Neural cell (in vitro differentiated cells): Measurements from ENCODE around the gene KDF1. TPM values are rescaled to one million over a fixed set of nuclear protein-coding genes. Genes with fewer than 3 reads are reported as not detected.

ENCODE experiments used
- H2AFZ ChIP-seq: fragments of 200-600, 300-800 bp; sonication (generic), shearing (Covaris generic); 2 replicates; pipeline ENCODE4 v1.6.0; 2014; ENCODE audit warnings: low read depth, mild to moderate bottlenecking, antibody characterized with exemption, low read length, moderate library complexity
- H3F3A ChIP-seq: fragments of 200-600 bp; shearing (Covaris generic); 2 replicates; pipeline ENCODE4 v1.6.1; 2016; ENCODE audit warnings: mild to moderate bottlenecking, moderate library complexity, mixed read lengths, antibody characterized with exemption, low read length; ENCODE audit not compliant: insufficient read depth, poor library complexity, severe bottlenecking
- H3K27ac ChIP-seq: fragments of 200-600, 300-800 bp; sonication (generic), shearing (Covaris generic); 2 replicates; pipeline ENCODE4 v1.5.1; 2014; ENCODE audit warnings: mild to moderate bottlenecking, low read length, moderate library complexity
- H3K27me3 ChIP-seq: fragments of 300-800, 200-600 bp; sonication (generic), shearing (Covaris generic); 2 replicates; pipeline ENCODE4 v1.6.0; 2014; ENCODE audit warnings: mild to moderate bottlenecking, low read depth, low read length, moderate library complexity; ENCODE audit not compliant: insufficient read depth
- H3K36me3 ChIP-seq: fragments of 300-800, 200-600 bp; sonication (generic), shearing (Covaris generic); 2 replicates; pipeline ENCODE4 v1.5.1; 2014; ENCODE audit warnings: mild to moderate bottlenecking, antibody characterized with exemption, low read length, moderate library complexity; ENCODE audit not compliant: insufficient read depth
- H3K4me2 ChIP-seq: fragments of 300-800, 200-600 bp; sonication (generic), shearing (Covaris generic); 2 replicates; pipeline ENCODE4 v1.6.0; 2014; ENCODE audit warnings: mild to moderate bottlenecking, low read length
- H3K4me3 ChIP-seq: fragments of 300-800, 200-600 bp; sonication (generic), shearing (Covaris generic); 2 replicates; pipeline ENCODE4 v1.5.1; 2014; ENCODE audit warnings: mild to moderate bottlenecking, low read length, moderate library complexity
- H3K79me2 ChIP-seq: fragments of 200-600 bp; shearing (Covaris generic); replicated peaks from 2 replicates; pipeline ENCODE4 v1.6.0; 2014; ENCODE audit warnings: mild to moderate bottlenecking, low read length, moderate library complexity; ENCODE audit not compliant: insufficient read depth
- H3K9ac ChIP-seq: fragments of 300-800, 200-600 bp; sonication (generic), shearing (Covaris generic); 2 replicates; pipeline ENCODE4 v1.6.1; 2016; ENCODE audit warnings: mild to moderate bottlenecking, low read length, mixed read lengths
- H3K9me2 ChIP-seq: fragments of 200-600 bp; shearing (Covaris generic); 2 replicates; pipeline ENCODE4 v1.6.1; 2016; ENCODE audit warnings: mild to moderate bottlenecking, low read length, mixed read lengths; ENCODE audit not compliant: insufficient read depth
- H3K9me3 ChIP-seq: fragments of 200-600, 300-800 bp; sonication (generic), shearing (Covaris generic); 2 replicates; pipeline ENCODE4 v1.6.1; 2016; ENCODE audit warnings: mild to moderate bottlenecking, mixed run types, low read length, moderate library complexity, mixed read lengths
- H4K20me1 ChIP-seq: fragments of 200-600 bp; shearing (Covaris generic); 2 replicates; pipeline ENCODE4 v1.6.1; 2016; ENCODE audit warnings: mild to moderate bottlenecking, mixed run types; ENCODE audit not compliant: insufficient read depth
- EP300 ChIP-seq: fragments of 450-650 bp; conservative IDR thresholded peaks from 2 replicates; pipeline ENCODE4 v1.6.1; 2014; ENCODE audit warnings: antibody characterized with exemption, mild to moderate bottlenecking, moderate library complexity; ENCODE audit not compliant: poor library complexity, severe bottlenecking
- EZH2 ChIP-seq: fragments of 200-600, 300-800 bp; shearing (Covaris generic), sonication (generic); IDR thresholded peaks from 2 replicates; pipeline ENCODE4 v1.6.1; 2014; ENCODE audit warnings: antibody characterized with exemption, low read length, borderline replicate concordance, mild to moderate bottlenecking; ENCODE audit not compliant: insufficient read depth, poor library complexity, severe bottlenecking
- MXI1 ChIP-seq: fragments of 450-650 bp; conservative IDR thresholded peaks from 2 replicates; pipeline ENCODE4 v1.6.1; 2014; ENCODE audit warnings: antibody characterized with exemption, mild to moderate bottlenecking; ENCODE audit not compliant: poor library complexity, severe bottlenecking
- POLR2AphosphoS5 ChIP-seq: IDR thresholded peaks from 2 replicates; pipeline ENCODE4 v1.6.1; 2012
- RAD21 ChIP-seq: fragments of 450-650 bp; conservative IDR thresholded peaks from 2 replicates; pipeline ENCODE4 v1.6.1; 2014; ENCODE audit warnings: antibody characterized with exemption, mild to moderate bottlenecking, moderate library complexity
- SMC3 ChIP-seq: fragments of 450-650 bp; conservative IDR thresholded peaks from 2 replicates; pipeline ENCODE4 v1.6.1; 2014; ENCODE audit warnings: antibody characterized with exemption, mild to moderate bottlenecking, moderate library complexity; ENCODE audit not compliant: poor library complexity
- TAF1 ChIP-seq: IDR thresholded peaks from 2 replicates; pipeline ENCODE4 v1.6.1; 2012; ENCODE audit warnings: low read depth
- polyA plus RNA-seq: library from polyadenylated mRNA; depleted of rRNA; stranded (reverse); fragments of >200 nt; gene quantifications from 2 replicates; pipeline ENCODE4 v1.2.3, GENCODE V29; 2014
- TF ChIP-seq, protein P1 (sequence below): fragments of 450-650 bp; IDR thresholded peaks from 2 replicates; pipeline ENCODE4 v1.5.1; 2014; ENCODE audit warnings: antibody characterized with exemption, mild to moderate bottlenecking, moderate library complexity; ENCODE audit not compliant: poor library complexity, severe bottlenecking
- TF ChIP-seq, protein P2 (sequence below): IDR thresholded peaks from 2 replicates; pipeline ENCODE4 v1.6.1; 2012; ENCODE audit warnings: borderline replicate concordance

Gene KDF1
- polyA plus RNA-seq, 1 donor from 2014 or later: not detected

GRCh38 chr1:26951821-26952497, 8.3 kb downstream of the KDF1 start:
- Histone ChIP-seq H3K9me3 (no peaks in the 10 kb centered on the region), H3K4me2 (no peak overlapping the region), H4K20me1 (no peaks in the 10 kb centered on the region), H3F3A (no peaks in the 10 kb centered on the region), H3K79me2 (no peaks in the 10 kb centered on the region), H3K9me2 (no peaks in the 10 kb centered on the region), H3K4me3 (no peak overlapping the region), H3K36me3 (no peaks in the 10 kb centered on the region), H3K9ac (no peak overlapping the region), H3K27ac (no peak overlapping the region), H3K27me3 (no peaks in the 10 kb centered on the region), H2AFZ (no peak overlapping the region)
- TF ChIP-seq, protein P1, sequence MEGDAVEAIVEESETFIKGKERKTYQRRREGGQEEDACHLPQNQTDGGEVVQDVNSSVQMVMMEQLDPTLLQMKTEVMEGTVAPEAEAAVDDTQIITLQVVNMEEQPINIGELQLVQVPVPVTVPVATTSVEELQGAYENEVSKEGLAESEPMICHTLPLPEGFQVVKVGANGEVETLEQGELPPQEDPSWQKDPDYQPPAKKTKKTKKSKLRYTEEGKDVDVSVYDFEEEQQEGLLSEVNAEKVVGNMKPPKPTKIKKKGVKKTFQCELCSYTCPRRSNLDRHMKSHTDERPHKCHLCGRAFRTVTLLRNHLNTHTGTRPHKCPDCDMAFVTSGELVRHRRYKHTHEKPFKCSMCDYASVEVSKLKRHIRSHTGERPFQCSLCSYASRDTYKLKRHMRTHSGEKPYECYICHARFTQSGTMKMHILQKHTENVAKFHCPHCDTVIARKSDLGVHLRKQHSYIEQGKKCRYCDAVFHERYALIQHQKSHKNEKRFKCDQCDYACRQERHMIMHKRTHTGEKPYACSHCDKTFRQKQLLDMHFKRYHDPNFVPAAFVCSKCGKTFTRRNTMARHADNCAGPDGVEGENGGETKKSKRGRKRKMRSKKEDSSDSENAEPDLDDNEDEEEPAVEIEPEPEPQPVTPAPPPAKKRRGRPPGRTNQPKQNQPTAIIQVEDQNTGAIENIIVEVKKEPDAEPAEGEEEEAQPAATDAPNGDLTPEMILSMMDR: no peak
- TF ChIP-seq EZH2 (no peak), TAF1 (no peak), SMC3 (no peak), RAD21 (no peak), MXI1 (no peak), EP300 (no peak), POLR2AphosphoS5 (no peak)
- TF ChIP-seq, protein P2, sequence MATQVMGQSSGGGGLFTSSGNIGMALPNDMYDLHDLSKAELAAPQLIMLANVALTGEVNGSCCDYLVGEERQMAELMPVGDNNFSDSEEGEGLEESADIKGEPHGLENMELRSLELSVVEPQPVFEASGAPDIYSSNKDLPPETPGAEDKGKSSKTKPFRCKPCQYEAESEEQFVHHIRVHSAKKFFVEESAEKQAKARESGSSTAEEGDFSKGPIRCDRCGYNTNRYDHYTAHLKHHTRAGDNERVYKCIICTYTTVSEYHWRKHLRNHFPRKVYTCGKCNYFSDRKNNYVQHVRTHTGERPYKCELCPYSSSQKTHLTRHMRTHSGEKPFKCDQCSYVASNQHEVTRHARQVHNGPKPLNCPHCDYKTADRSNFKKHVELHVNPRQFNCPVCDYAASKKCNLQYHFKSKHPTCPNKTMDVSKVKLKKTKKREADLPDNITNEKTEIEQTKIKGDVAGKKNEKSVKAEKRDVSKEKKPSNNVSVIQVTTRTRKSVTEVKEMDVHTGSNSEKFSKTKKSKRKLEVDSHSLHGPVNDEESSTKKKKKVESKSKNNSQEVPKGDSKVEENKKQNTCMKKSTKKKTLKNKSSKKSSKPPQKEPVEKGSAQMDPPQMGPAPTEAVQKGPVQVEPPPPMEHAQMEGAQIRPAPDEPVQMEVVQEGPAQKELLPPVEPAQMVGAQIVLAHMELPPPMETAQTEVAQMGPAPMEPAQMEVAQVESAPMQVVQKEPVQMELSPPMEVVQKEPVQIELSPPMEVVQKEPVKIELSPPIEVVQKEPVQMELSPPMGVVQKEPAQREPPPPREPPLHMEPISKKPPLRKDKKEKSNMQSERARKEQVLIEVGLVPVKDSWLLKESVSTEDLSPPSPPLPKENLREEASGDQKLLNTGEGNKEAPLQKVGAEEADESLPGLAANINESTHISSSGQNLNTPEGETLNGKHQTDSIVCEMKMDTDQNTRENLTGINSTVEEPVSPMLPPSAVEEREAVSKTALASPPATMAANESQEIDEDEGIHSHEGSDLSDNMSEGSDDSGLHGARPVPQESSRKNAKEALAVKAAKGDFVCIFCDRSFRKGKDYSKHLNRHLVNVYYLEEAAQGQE: no peak

DNA sequence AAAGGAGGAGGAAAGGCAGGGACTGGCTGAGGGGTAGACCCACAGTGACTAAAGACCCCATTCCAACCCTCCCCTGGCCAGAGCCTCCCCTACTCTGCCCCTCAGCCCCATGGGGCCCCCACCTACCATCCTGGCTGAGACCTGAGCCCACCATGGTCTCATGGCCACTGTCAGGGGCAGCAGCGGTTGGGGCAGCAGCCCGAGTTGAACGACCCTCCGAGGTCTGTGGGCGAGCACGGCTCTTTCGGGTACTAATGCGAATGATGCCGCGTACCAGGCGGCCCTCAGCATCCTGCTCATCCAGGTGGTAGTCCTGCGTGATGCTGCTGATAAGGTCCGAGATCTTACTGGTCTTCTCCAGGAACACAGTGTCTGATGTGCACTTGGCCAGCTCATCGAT, 9.1 kb downstream of the KDF1 start:
- Histone ChIP-seq H3K27ac (no peak overlapping the region), H3K4me2 (no peak overlapping the region), H3K36me3 (no peaks in the 10 kb centered on the region), H3K9me2 (no peaks in the 10 kb centered on the region), H3K9ac (no peak overlapping the region), H3F3A (no peaks in the 10 kb centered on the region), H3K27me3 (no peaks in the 10 kb centered on the region), H3K9me3 (no peaks in the 10 kb centered on the region), H2AFZ (no peak overlapping the region), H3K79me2 (no peaks in the 10 kb centered on the region), H3K4me3 (no peak overlapping the region), H4K20me1 (no peaks in the 10 kb centered on the region)
- TF ChIP-seq EZH2 (no peak), RAD21 (no peak), POLR2AphosphoS5 (no peak), EP300 (no peak), MXI1 (no peak), SMC3 (no peak), TAF1 (no peak)
- TF ChIP-seq, protein P2: no peak
- TF ChIP-seq, protein P1: no peak
